COLO829 (cell line): Measurements from ENCODE around the gene SNAPC4.

Source experiments
- DNase-seq: peaks from one replicate; pipeline ENCODE4 v3.0.0; 2012; ENCODE audit warnings: low spot score

Gene SNAPC4

DNA sequence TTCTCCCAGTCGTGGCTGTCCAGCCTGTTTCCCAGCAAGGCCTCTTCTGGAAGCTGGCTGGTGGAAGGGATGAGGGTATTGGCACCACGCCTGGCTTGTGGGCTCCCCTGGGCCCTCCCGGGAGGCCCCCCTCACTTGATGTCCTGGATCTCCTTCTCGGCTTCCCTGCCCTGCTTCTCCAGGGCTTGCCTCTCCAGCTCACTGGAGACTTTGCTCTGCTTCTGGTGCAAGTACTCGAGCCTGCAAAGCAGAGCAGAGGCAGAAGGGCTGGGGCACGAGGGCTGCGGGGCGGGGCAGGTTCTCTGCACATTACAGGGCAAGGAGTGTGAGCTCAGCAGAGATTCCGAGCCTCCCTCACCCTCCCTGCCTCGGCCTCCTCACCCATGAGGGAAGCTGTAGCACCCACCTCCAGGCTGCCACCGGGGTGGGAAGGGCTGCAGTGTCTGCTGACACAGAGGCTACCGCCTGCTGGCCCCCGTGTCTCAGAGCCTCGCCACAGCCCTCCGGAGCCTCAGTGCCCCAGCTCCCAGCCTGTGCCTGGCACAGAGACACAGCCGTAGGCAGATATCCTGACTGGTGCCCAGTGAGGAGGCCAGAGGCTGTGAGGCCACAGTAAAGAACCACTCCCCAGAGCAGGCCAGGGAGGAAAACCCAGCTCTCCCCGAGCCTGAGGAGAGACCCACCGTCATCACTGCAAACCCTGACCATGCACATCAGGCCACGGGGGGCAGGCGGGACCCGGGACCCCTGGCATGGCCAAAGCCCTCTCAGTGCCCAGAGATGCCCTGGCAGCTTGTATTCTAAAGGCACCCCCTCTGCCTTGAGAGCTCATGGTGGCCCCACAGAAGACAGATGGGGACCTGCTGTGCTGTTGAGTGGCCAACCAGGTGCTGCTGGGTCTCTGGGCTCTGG is 7.2 kb downstream of the SNAPC4 start:
- DNase-seq, result no peak

GRCh38 chr9:136391737-136392537 is 8.0 kb downstream of the SNAPC4 start:
- no peak for DNase-seq

GRCh38 chr9:136389396-136389795 is 10.6 kb downstream of the SNAPC4 start:
- no peak for DNase-seq

- no peak for DNase-seq
Observed at GRCh38 chr9:136387217-136387616, 12.8 kb downstream of the SNAPC4 start.

DNA sequence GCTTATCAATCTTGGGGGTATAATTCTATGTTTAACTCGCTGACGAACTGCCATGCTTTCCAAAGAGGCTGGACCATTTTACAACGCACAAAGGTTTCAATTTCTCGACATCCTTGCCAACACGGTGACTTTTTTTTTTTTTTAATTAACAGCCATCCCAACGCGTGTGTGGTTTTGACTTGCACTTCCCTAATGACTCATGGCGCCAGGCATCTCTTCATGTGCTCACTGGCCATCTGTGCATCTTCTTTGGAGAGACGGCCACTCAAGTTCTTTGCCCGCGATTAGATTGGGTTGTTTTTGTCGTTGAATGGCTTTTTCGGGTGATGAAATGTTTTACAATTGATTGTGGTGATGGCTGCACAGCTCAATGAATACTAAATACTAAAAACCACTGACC is 14.0 kb downstream of the SNAPC4 start:
- DNase-seq, result no peak

DNA sequence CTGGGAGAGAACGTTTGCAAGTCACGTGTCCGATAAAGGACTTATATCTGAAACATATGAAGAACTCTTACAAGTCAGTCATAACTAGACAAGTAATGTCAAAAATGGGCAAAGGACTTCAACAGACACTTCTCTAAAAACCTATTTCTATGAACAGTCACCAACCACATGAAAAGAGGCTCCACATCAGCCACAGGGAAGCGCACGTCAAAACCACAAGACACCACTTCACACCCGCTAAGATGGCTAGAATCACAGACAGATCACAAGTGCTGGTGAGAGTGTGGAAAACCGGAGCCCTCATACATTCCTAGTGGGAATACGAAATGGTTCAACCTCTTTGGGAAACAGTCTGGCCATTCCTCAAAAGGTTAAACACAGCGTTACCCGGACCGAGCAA is 15.0 kb downstream of the SNAPC4 start:
- no peak for DNase-seq

- DNase-seq, result no peak
Observed at GRCh38 chr9:136383436-136383835, 16.5 kb downstream of the SNAPC4 start.

DNA sequence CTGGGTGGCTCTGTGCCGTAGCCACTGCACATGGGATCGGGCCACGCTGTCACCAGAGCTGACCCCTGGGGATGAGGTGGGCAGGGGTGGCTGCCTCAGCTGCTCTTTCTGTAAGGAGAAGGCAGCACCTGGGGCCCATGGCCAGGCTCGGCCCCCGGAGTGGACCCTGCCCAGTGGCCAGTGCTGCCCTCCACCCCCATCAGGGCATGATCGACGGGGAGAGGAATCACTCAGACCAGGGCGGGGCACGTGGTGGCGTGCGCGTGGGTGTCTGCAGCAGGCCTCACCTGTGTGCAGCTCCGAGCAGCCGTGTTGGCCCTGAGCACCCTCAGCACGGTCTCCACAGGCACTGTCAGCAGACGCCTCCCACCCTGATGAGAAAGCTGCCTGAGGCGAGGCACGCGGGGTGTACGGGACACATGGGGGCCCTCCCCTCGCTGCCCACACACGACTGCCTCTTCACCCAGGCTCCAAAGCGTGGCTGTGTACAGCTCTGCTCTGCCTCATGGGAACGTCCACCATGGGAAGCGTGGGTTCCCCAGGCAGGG is 17.9 kb downstream of the SNAPC4 start:
- DNase-seq, result no peak

DNA sequence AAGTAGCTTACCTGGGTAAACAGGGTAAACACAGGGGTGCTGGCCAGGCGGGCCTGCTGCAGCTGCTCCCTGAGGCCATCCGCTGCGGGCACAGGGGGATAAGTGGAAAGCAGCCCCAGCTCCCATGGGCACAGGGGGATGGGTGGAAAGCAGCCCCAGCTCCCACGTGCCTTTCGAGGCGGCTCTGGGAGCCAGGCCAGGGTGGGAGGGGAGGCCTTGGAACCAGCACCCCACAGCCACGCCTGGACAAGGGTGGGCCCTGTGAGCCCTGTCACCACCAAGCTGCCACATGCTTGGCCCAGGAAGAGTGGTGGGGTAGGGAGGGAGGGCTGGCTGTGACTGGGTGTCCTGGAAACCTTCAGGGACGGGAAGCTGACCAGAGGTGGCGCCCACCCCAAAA is 18.7 kb downstream of the SNAPC4 start:
- no peak for DNase-seq

GRCh38 chr9:136380381-136380780 is 19.6 kb downstream of the SNAPC4 start:
- no peak for DNase-seq

DNA sequence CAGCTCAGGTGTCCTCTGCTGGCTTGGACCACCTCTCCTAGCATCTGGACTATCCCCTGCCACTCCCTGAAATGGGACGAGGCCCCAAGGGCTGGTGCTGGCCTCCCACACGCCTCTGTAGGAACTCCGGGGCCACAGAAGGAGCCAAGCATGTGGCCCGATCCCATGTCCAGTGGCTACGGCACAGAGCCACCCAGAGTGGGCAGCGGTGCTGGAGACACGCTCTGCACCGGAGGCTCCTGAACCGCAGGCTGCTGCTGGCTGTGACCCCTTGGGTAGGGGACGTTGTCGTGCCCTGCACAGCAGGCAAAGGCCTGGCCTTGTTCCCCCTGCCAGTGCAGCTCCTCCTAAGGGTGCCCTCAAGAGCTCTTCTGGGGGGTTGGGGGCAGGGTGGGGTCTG is 20.1 kb downstream of the SNAPC4 start:
- no peak for DNase-seq

GRCh38 chr9:136379401-136379800 is 20.6 kb downstream of the SNAPC4 start:
- no peak for DNase-seq

DNA sequence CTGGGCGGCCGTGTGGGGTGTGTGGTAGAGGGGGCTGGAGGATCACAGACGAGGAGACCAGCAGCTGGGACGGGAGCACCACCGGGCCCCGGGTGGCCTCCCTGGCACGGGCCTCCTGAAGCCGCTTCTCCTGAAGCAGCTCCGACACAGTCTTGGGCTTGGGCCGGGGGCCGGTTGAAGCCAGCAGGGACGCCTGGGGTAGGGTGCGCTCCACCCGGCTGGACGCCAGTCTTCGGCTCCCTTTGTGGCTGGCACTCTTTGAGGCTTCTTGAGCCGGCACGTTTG is 21.0 kb downstream of the SNAPC4 start:
- no peak for DNase-seq

- DNase-seq, result no peak
Observed at GRCh38 chr9:136378170-136379002, 21.6 kb downstream of the SNAPC4 start.

- no peak for DNase-seq
Observed at GRCh38 chr9:136377341-136378169, 22.4 kb downstream of the SNAPC4 start.

DNA sequence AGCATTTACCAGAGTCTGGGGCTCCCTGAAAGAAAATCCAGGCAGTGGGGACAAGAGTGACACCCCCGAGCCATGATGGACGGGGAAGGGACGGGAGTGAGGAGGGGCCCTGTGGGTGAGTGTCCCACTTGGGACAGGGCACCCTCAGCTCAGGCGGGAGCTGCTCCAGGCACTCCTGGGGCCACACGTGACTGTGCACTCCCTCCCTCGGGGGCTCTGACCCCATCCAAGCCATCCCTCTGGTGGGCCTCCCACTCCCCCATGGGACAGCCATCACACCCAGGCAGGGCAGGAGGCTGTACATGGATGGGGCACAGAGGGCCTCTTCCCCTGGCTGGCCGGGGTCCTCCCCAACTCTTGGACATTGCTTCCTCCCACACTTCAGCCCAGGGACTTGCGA is 23.5 kb downstream of the SNAPC4 start:
- DNase-seq, result no peak

- DNase-seq, result no peak
Observed at GRCh38 chr9:136375096-136375495, 24.9 kb downstream of the SNAPC4 start.

DNA sequence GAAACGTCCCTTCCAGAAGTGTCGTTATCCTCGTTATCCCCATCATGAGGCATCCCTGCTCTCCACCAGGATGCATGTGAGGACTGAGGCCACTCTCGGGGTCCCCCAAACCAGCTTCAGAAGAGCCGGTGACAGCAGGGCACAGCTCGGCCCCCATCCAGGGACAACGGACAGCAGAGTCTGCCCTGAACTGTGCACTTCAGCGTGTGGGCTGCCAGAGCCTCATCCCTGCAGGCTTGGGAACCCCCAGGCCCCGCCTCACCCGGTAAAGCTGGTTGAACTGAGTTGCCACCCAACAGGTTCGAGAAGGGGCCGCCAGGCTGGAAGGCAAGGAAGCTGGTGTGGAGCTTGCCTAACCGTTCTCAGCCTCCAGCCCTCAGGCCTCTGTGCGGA is 25.8 kb downstream of the SNAPC4 start:
- no peak for DNase-seq

DNA sequence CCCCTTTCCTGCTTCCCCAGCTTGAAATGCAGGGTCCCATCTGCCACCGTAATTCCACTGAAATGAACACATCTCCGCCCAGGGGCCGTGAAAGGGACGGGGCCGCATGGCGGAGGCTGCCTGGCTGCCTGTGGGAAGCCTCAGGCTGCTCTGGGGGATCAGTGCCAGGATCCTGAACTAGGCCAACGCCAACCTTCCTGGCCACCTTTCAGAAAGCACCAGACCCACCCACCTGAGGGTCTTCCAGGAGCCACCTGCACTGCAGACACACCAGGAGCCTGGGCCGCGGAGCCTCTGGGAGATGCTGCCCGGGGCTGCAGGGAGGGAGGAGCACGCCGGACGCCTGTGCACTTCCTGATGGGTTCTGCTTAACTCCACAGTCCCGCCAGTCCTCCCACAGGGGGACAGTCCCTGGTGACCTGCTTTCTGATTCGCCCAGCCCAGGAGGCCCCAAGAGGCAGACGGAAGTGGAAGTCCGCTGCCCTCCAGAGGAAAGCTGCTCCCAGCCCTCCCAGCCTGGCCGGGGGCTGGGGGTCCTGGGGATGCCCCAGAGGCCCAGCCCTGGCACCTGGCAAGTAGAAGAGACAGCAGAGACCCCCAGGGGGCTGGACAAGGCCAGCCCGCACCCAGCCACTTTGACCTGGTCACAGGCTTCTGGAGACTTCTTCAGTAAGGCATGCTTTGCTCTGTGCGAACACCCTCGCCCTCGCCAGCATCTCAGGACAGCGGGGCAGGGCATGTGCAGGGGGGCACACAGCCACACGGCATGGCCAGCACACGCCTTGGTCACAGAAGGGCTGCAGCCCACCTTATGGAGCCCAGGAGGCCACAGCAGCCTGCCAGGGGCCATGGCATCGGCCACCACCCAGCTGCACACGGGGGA is 26.4 kb downstream of the SNAPC4 start, which contains the start of gene CARD9:
Gene CARD9 (minus strand): TSS at position 370 of the 883 bp plus-strand sequence. CDS start 1,591 bp downstream, outside the sequence.
- DNase-seq, result no peak
